T-helper 2 cell treated with Interferon-gamma antibody and Interleukin-4, amounts not matched to agents 100 ng/mL and 5 ng/mL, for 36 hours (primary cell): ENCODE measurements around the gene TRIP11. TPM values are rescaled to one million over a fixed set of nuclear protein-coding genes. Genes with fewer than 3 reads are reported as not detected.

ENCODE experiments used
- intact Hi-C: fragments of 100-400 bp; cut with micrococcal nuclease; formaldehyde crosslinking; loops from one replicate; pipeline ENCODE4 v1.15.1; 2023
- total RNA-seq: library from RNA; stranded (reverse); gene quantifications from 2 replicates; pipeline ENCODE4 v1.2.3, GENCODE V29; 2022

Gene TRIP11
- total RNA-seq, 1 donor from 2014 or later = 44.7 TPM

- intact Hi-C loops = no loop called here
Observed at GRCh38 chr14:91926131-91926890, 113.5 kb downstream of the TRIP11 start.

DNA sequence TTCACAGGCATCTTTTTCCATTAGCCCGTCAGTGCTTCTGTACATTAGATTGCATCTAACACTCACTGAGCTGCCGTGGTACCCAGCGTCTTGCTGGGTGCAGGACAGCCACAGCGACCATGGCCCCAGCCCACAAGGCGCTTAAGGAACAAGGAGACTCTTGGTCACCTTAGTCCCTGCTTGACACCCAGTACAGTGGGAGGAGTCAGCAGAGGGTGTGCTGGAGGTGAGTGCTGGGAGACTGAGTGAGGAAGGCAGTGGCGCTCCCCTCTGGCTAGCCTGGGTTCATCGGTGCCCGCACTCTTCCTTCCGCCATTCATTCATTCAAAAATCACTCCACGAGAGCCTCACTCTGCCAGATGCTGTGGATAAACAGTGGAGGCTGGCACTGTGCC lies 114.1 kb downstream of the TRIP11 start:
- intact Hi-C loops = no loop called here

- intact Hi-C loops = no loop called here
Observed at GRCh38 chr14:91925001-91925726, 114.7 kb downstream of the TRIP11 start.

DNA sequence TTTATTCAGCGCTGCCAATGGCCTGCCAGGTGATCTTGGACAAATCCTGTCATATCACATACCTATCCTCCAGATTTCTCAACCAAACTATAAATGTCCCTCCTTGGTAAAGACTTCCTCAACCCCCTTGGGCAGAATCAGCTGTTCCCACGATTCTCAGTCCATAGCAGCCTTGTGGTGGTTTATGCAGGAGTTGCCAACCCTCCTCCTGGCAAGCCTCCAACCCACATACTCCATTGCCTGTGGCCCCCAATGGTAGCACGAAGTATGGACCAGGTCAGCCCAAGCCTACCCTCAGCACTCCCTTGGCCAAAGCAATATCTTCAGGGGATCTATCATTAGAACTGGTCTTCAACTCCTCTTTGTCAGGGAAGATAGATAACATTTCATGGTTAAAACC lies 119.3 kb downstream of the TRIP11 start:
- intact Hi-C loops = no loop called here

- intact Hi-C loops = no loop called here
Observed at GRCh38 chr14:91919814-91920213, 120.0 kb downstream of the TRIP11 start.

GRCh38 chr14:91918186-91918883 lies 121.5 kb downstream of the TRIP11 start:
- intact Hi-C loops = no loop called here

Other genes starting within 250 kb of the TRIP11 start
- gene TC2N, start 172.5 kb downstream of the TRIP11 start, total RNA-seq = 202 and 210 TPM in 2 replicates
- gene FBLN5, start 92.4 kb downstream of the TRIP11 start, total RNA-seq = 2.0 and 2.6 TPM in 2 replicates
- gene ATXN3, start 66.5 kb upstream of the TRIP11 start, total RNA-seq = 23.4 and 24.0 TPM in 2 replicates
- gene NDUFB1, start 81.6 kb upstream of the TRIP11 start, total RNA-seq = 108 and 116 TPM in 2 replicates
- 75.3 and 85.3 TPM in 2 replicates for gene CPSF2, start 81.9 kb upstream of the TRIP11 start, total RNA-seq